ENCODE data around the gene UBR2. TPM values are rescaled to one million over a fixed set of nuclear protein-coding genes. Genes with fewer than 3 reads are reported as not detected.

The UBR2 gene
- total RNA-seq, 2 experiments from 2014 or later, result 27.4 to 27.7 TPM

GRCh38 chr6:42726485-42727086 is 162.8 kb downstream of the UBR2 start:
- peak overlapping the region; percentile 64 to 65 for H3K27ac ChIP-seq (ENCODE audit: low read depth in 1 of 2, low read length in 2 of 2)
- no peaks in the 10 kb centered on the region for H3K36me3 ChIP-seq (ENCODE audit: insufficient read depth, low read length)
- peaks cover 14% of the 10 kb centered on the region for H3K4me1 ChIP-seq (ENCODE audit: insufficient read depth, low read length)
- intact Hi-C loops (cut with DNase I, micrococcal nuclease), result loop anchor here (1.0 to 5.0 kb wide), 10 partner anchors 20 to 172 kb away; partner anchors contain the start of genes RPL7L1 (in 1 of the 2) and TBCC (in 1 of the 2)
- no peaks in the 10 kb centered on the region for H3K27me3 ChIP-seq (ENCODE audit: control insufficient read depth in 1 of 2, insufficient read depth in 2 of 2, low read length in 2 of 2)
- H3K27me3 Mint-ChIP-seq, result no peaks in the 10 kb centered on the region
- ATAC-seq (ENCODE audit: poor library complexity), result peak; percentile 97
- H3K36me3 Mint-ChIP-seq (ENCODE audit: low read depth), result no peaks in the 10 kb centered on the region
- POLR2A ChIA-PET, result interaction anchor here (0.5 to 6.4 kb wide), 30 partner anchors 8 to 1520 kb away, joined by 3 to 152 read pairs (median 5); partner anchors contain the start of genes BICRAL, CNPY3, HSP90AB1 and RPL7L1
- DNase-seq, result peak; percentile 54 to 95 (median 66)
- TF ChIP-seq, protein P1, sequence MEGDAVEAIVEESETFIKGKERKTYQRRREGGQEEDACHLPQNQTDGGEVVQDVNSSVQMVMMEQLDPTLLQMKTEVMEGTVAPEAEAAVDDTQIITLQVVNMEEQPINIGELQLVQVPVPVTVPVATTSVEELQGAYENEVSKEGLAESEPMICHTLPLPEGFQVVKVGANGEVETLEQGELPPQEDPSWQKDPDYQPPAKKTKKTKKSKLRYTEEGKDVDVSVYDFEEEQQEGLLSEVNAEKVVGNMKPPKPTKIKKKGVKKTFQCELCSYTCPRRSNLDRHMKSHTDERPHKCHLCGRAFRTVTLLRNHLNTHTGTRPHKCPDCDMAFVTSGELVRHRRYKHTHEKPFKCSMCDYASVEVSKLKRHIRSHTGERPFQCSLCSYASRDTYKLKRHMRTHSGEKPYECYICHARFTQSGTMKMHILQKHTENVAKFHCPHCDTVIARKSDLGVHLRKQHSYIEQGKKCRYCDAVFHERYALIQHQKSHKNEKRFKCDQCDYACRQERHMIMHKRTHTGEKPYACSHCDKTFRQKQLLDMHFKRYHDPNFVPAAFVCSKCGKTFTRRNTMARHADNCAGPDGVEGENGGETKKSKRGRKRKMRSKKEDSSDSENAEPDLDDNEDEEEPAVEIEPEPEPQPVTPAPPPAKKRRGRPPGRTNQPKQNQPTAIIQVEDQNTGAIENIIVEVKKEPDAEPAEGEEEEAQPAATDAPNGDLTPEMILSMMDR (IDR thresholded peaks at IDR 0.05), result peak; percentile 90
- H3K9me3 Mint-ChIP-seq, result no peaks in the 10 kb centered on the region
- H3K9me3 ChIP-seq (ENCODE audit: control insufficient read depth in 1 of 2, insufficient read depth in 1 of 2, low read length in 2 of 2), result no peaks in the 10 kb centered on the region
- peak overlapping the region; percentile 54 for H3K4me3 ChIP-seq (ENCODE audit: low read length)
- CTCF ChIA-PET, result interaction anchor here (0.6 to 3.6 kb wide), 27 partner anchors 9 to 172 kb away, joined by 3 to 33 read pairs (median 3); partner anchors contain the start of genes BICRAL, RPL7L1 and TBCC
- peaks cover 19% of the 10 kb centered on the region for H3K4me1 Mint-ChIP-seq (ENCODE audit: low read depth)
- H3K27ac Mint-ChIP-seq, result peak overlapping the region; percentile 90
- peak overlapping the region; percentile 87 for H3K4me3 Mint-ChIP-seq

DNA sequence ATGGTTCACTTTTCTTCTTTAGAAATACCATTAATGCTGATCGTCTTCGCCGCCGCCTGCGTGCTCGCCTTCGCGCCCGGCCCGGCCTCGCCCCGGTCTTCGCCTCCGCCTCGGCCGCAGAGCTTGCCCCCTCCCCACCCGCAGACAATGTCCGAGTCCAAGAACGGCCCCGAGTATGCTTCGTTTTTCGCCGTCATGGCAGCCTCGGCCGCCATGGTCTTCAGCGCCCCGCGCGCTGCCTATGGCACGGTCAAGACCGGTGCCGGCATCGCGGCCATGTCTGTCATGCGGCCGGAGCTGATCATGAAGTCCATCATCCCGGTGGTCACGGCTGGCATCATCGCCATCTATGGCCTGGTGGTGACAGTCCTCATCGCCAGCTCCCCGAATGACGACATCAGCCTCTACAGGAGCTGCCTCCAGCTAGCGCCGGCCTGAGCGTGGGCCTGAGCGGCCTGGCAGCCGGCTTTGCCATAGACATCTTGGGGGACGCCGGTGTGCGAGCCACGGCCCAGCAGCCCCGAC is 163.3 kb downstream of the UBR2 start:
- no peaks in the 10 kb centered on the region for H3K27me3 Mint-ChIP-seq
- intact Hi-C loops (cut with DNase I, micrococcal nuclease), result loop anchor here (2.0 to 5.0 kb wide), 6 partner anchors 34 to 172 kb away; no protein-coding TSS in a partner anchor
- Histone ChIP-seq H3K4me3 (ENCODE audit: low read length) (peak overlapping the region; percentile 54), H3K36me3 (ENCODE audit: insufficient read depth, low read length) (no peaks in the 10 kb centered on the region), H3K27me3 (ENCODE audit: control insufficient read depth in 1 of 2, insufficient read depth in 2 of 2, low read length in 2 of 2) (no peaks in the 10 kb centered on the region), H3K9me3 (ENCODE audit: control insufficient read depth in 1 of 2, insufficient read depth in 1 of 2, low read length in 2 of 2) (no peaks in the 10 kb centered on the region), H3K27ac (ENCODE audit: low read depth in 1 of 2, low read length in 2 of 2) (peak overlapping the region; percentile 64 to 65), H3K4me1 (ENCODE audit: insufficient read depth, low read length) (peaks cover 14% of the 10 kb centered on the region)
- peaks cover 19% of the 10 kb centered on the region for H3K4me1 Mint-ChIP-seq (ENCODE audit: low read depth)
- DNase-seq (peak in 3 of 14 experiments; percentile 4 to 42 (median 4)), ATAC-seq (ENCODE audit: poor library complexity) (no peak)
- peak overlapping the region; percentile 87 for H3K4me3 Mint-ChIP-seq
- CTCF ChIA-PET, result interaction anchor here (1.0 to 3.6 kb wide), 13 partner anchors 9 to 172 kb away, joined by 3 to 33 read pairs (median 5); partner anchors contain the start of genes BICRAL, RPL7L1 and TBCC
- H3K9me3 Mint-ChIP-seq, result no peaks in the 10 kb centered on the region
- POLR2A ChIA-PET, result interaction anchor here (0.6 to 6.4 kb wide), 22 partner anchors 9 to 1520 kb away, joined by 3 to 152 read pairs (median 7); partner anchors contain the start of genes BICRAL, CNPY3, HSP90AB1 and RPL7L1
- no peaks in the 10 kb centered on the region for H3K36me3 Mint-ChIP-seq (ENCODE audit: low read depth)
- TF ChIP-seq, protein P1 (IDR thresholded peaks at IDR 0.05), result no peak
- H3K27ac Mint-ChIP-seq, result peak overlapping the region; percentile 90

DNA sequence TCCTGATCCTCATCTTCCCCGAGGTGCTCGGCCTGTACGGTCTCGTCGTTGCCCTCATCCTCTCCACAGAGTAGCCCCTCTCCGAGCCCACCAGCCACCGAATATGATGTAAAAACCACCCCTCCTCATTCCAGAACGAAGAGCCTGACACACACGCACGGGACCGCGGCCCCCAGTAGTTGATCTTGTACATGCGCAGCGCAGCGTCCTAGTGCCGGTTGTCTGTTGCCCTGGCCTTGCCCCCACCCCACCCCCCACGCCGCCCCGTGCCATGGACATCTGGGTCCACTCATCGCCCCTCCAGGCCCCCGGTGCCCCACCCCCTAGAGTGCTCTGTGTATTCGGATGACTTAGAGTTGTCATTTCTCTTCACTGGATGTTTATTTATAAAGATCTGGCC is 163.8 kb downstream of the UBR2 start:
- CTCF ChIA-PET, result interaction anchor here (1.8 to 3.6 kb wide), 3 partner anchors 19 to 65 kb away, joined by 22 to 33 read pairs (median 22); partner anchors contain the start of gene TBCC
- H3K4me1 ChIP-seq (ENCODE audit: insufficient read depth, low read length), result peaks cover 14% of the 10 kb centered on the region
- TF ChIP-seq, protein P1 (IDR thresholded peaks at IDR 0.05), result no peak
- Mint-ChIP-seq H3K4me3 (peak overlapping the region; percentile 71), H3K36me3 (ENCODE audit: low read depth) (no peaks in the 10 kb centered on the region), H3K4me1 (ENCODE audit: low read depth) (peaks cover 19% of the 10 kb centered on the region), H3K27me3 (no peaks in the 10 kb centered on the region), H3K9me3 (no peaks in the 10 kb centered on the region), H3K27ac (peak overlapping the region; percentile 90)
- H3K4me3 ChIP-seq (ENCODE audit: low read length), result no peak overlapping the region
- H3K36me3 ChIP-seq (ENCODE audit: insufficient read depth, low read length), result no peaks in the 10 kb centered on the region
- no peak for ATAC-seq (ENCODE audit: poor library complexity)
- POLR2A ChIA-PET, result interaction anchor here (0.6 to 6.4 kb wide), 11 partner anchors 19 to 202 kb away, joined by 3 to 152 read pairs (median 9); partner anchors contain the start of genes BICRAL, CNPY3, RPL7L1 and TBCC
- no peak overlapping the region for H3K27ac ChIP-seq (ENCODE audit: low read depth in 1 of 2, low read length in 2 of 2)
- no peaks in the 10 kb centered on the region for H3K27me3 ChIP-seq (ENCODE audit: control insufficient read depth in 1 of 2, insufficient read depth in 2 of 2, low read length in 2 of 2)
- H3K9me3 ChIP-seq (ENCODE audit: control insufficient read depth in 1 of 2, insufficient read depth in 1 of 2, low read length in 2 of 2), result no peaks in the 10 kb centered on the region
- intact Hi-C loops (cut with DNase I, micrococcal nuclease), result loop anchor here (2.0 to 5.0 kb wide), 6 partner anchors 35 to 171 kb away; no protein-coding TSS in a partner anchor
- DNase-seq, result no peak

Measured in CD4-positive, alpha-beta T cell (primary cell).